Activated CD4-positive, alpha-beta T cell treated with anti-CD3 and anti-CD28 coated beads for 48 hours (primary cell): Measurements from ENCODE around the gene SLC7A14.

Source experiments
- DNase-seq: peaks from one replicate; pipeline ENCODE4 v3.0.0-alpha.2; 2020

Gene SLC7A14

GRCh38 chr3:170585937-170586310 is at the start of gene SLC7A14:
Gene SLC7A14 (minus strand): TSS chr3:170586075. CDS start chr3:170526936, 59,139 bp downstream.
- DNase-seq, result no peak

- no peak for DNase-seq
These were observed 49.5 kb upstream of the SLC7A14 start for GRCh38 chr3:170635385-170635735.

- no peak for DNase-seq
These were observed 48.9 kb upstream of the SLC7A14 start for GRCh38 chr3:170634663-170635384.

- no peak for DNase-seq
These were observed 47.7 kb upstream of the SLC7A14 start for GRCh38 chr3:170633573-170633972.

GRCh38 chr3:170632780-170633179 is 46.9 kb upstream of the SLC7A14 start:
- DNase-seq, result no peak

- DNase-seq, result no peak
These were observed 46.0 kb upstream of the SLC7A14 start for GRCh38 chr3:170631755-170632488.

GRCh38 chr3:170623524-170623923 is 37.6 kb upstream of the SLC7A14 start:
- no peak for DNase-seq

GRCh38 chr3:170622369-170623159 is 36.7 kb upstream of the SLC7A14 start:
- no peak for DNase-seq

- DNase-seq, result no peak
These were observed 35.4 kb upstream of the SLC7A14 start for GRCh38 chr3:170621256-170621655.

GRCh38 chr3:170614214-170614966 is 28.5 kb upstream of the SLC7A14 start:
- no peak for DNase-seq

- no peak for DNase-seq
These were observed 25.9 kb upstream of the SLC7A14 start for GRCh38 chr3:170611751-170612150.

GRCh38 chr3:170610321-170610884 is 24.5 kb upstream of the SLC7A14 start:
- no peak for DNase-seq

- no peak for DNase-seq
These were observed 22.6 kb upstream of the SLC7A14 start for GRCh38 chr3:170608475-170608874.

- no peak for DNase-seq
These were observed 20.8 kb upstream of the SLC7A14 start for GRCh38 chr3:170606675-170607074.

- no peak for DNase-seq
These were observed 19.6 kb upstream of the SLC7A14 start for GRCh38 chr3:170605490-170605889.

- DNase-seq, result no peak
These were observed 18.1 kb upstream of the SLC7A14 start for GRCh38 chr3:170603770-170604510.

- DNase-seq, result no peak
These were observed 16.7 kb upstream of the SLC7A14 start for GRCh38 chr3:170602556-170602955.

- DNase-seq, result no peak
These were observed 14.2 kb upstream of the SLC7A14 start for GRCh38 chr3:170600005-170600624.

GRCh38 chr3:170599091-170599490 is 13.2 kb upstream of the SLC7A14 start:
- no peak for DNase-seq

GRCh38 chr3:170598091-170598502 is 12.2 kb upstream of the SLC7A14 start:
- no peak for DNase-seq

GRCh38 chr3:170594528-170594927 is 8.7 kb upstream of the SLC7A14 start:
- no peak for DNase-seq
